CD8-positive, alpha-beta memory T cell (primary cell): ENCODE measurements around the gene XYLT2. TPM values are rescaled to one million over a fixed set of nuclear protein-coding genes. Genes with fewer than 3 reads are reported as not detected.

Experiments
- CTCF ChIA-PET: fragments of 350-600 bp; sonication (Branson Sonifier 250); formaldehyde crosslinking; loops from one replicate; lab custom pipeline; 2021; ENCODE audit warnings: antibody characterized with exemption; lab: Charles Lee
- POLR2A ChIA-PET: fragments of 350-600 bp; sonication (Branson Sonifier 250); formaldehyde crosslinking; loops from one replicate; lab custom pipeline; 2021; ENCODE audit warnings: antibody characterized with exemption; lab: Charles Lee
- DNase-seq, 5 donors: peaks; one replicate each; pipeline versions ENCODE4 v3.0.0 to v3.0.0-alpha.2; 2020 to 2022; ENCODE audit warnings: mixed read lengths in 1 of 5
- H3K27ac ChIP-seq: one replicate; pipeline ENCODE4 v1.7.0; 2013; ENCODE audit warnings: low read depth, mild to moderate bottlenecking, low read length, moderate library complexity
- H3K27me3 ChIP-seq: 2 replicates; pipeline ENCODE4 v1.7.0; 2013; ENCODE audit warnings: low read length, mild to moderate bottlenecking; ENCODE audit not compliant: insufficient read depth, poor library complexity, severe bottlenecking
- H3K36me3 ChIP-seq: 2 replicates; pipeline ENCODE4 v1.7.0; 2013; ENCODE audit warnings: mild to moderate bottlenecking, low read length, moderate library complexity; ENCODE audit not compliant: insufficient read depth
- H3K4me1 ChIP-seq: 2 replicates; pipeline ENCODE4 v1.7.0; 2013; ENCODE audit warnings: mild to moderate bottlenecking, low read length, moderate library complexity; ENCODE audit not compliant: insufficient read depth
- H3K4me3 ChIP-seq: 2 replicates; pipeline ENCODE4 v1.7.0; 2013; ENCODE audit warnings: mild to moderate bottlenecking, low read length
- H3K9me3 ChIP-seq: 2 replicates; pipeline ENCODE4 v1.7.0; 2013; ENCODE audit warnings: mild to moderate bottlenecking, low read length
- H3K27ac Mint-ChIP-seq, 8 donors: one replicate each; pipeline ENCODE4 v1.8.0; 2020 to 2021; ENCODE audit warnings: mixed read lengths in 8 of 8, mild to moderate bottlenecking in 6 of 8, inconsistent platforms in 3 of 8, moderate library complexity in 3 of 8
- H3K27me3 Mint-ChIP-seq, 2 donors: one replicate each; pipeline ENCODE4 v1.8.0; 2020 to 2021; ENCODE audit warnings: mixed read lengths in 2 of 2, mild to moderate bottlenecking in 1 of 2, moderate library complexity in 1 of 2
- H3K36me3 Mint-ChIP-seq, 3 donors: one replicate each; pipeline ENCODE4 v1.8.0; 2020 to 2021; ENCODE audit warnings: mixed read lengths in 3 of 3, inconsistent platforms in 1 of 3, mild to moderate bottlenecking in 1 of 3
- H3K4me1 Mint-ChIP-seq, 3 donors: one replicate each; pipeline ENCODE4 v1.8.0; 2020 to 2021; ENCODE audit warnings: mixed read lengths in 3 of 3, inconsistent platforms in 1 of 3, mild to moderate bottlenecking in 1 of 3
- H3K4me3 Mint-ChIP-seq, 7 donors: one replicate each; pipeline ENCODE4 v1.8.0; 2020 to 2021; ENCODE audit warnings: mixed read lengths in 7 of 7, mild to moderate bottlenecking in 6 of 7, moderate library complexity in 4 of 7, inconsistent platforms in 2 of 7
- H3K9me3 Mint-ChIP-seq, 5 donors: one replicate each; pipeline ENCODE4 v1.8.0; 2020 to 2022; ENCODE audit warnings: mixed read lengths in 5 of 5, mild to moderate bottlenecking in 3 of 5, moderate library complexity in 2 of 5, inconsistent platforms in 1 of 5
- polyA plus RNA-seq: library from polyadenylated mRNA; unstranded; fragments of 300-500 nt; fragmentation: Illumina TruSeq; gene quantifications from one replicate; pipeline ENCODE4 v1.2.3, GENCODE V29; 2021
- total RNA-seq, 2 experiments: library from RNA; stranded (reverse); gene quantifications; one replicate each; pipeline ENCODE4 v1.2.3, GENCODE V29; 2021

Gene XYLT2
- total and polyA plus RNA-seq, 3 experiments from 2014 or later: 17.8 to 32.6 (median 31.8) TPM

GRCh38 chr17:50372758-50373556 is 27.0 kb downstream of the XYLT2 start, which contains the start of the genes EME1 and MRPL27:
TSS of gene EME1 (plus strand) at chr17:50373229. CDS start at chr17:50375209, 1,980 bp downstream.
TSS of gene MRPL27 (minus strand) at chr17:50373184. CDS start at chr17:50373170, 14 bp downstream.
- H3K36me3 Mint-ChIP-seq: peaks cover under 1 to 40% (median 12%) of the 10 kb centered on the region in 3 donors
- no peaks in the 10 kb centered on the region for H3K9me3 Mint-ChIP-seq
- peak; percentile 76 to 91 (median 87) for DNase-seq
- H3K27ac Mint-ChIP-seq: peak within 1 kb of the TSS; percentile 91 to 100 (median 99)
- POLR2A ChIA-PET: interaction anchor here (0.6 to 1.5 kb wide), 4 partner anchors 11 to 26 kb away, joined by 3 to 7 read pairs (median 5); partner anchors contain the start of gene LRRC59
- peak within 1 kb of the TSS; percentile 90 to 99 (median 98) for H3K4me3 Mint-ChIP-seq
- peak within 1 kb of the TSS; percentile 100 for H3K4me3 ChIP-seq
- peaks cover 25 to 35% (median 26%) of the 10 kb centered on the region in 3 donors for H3K4me1 Mint-ChIP-seq
- peaks cover 30% of the 10 kb centered on the region for H3K36me3 ChIP-seq
- no peaks in the 10 kb centered on the region for H3K9me3 ChIP-seq
- H3K27ac ChIP-seq: peak within 1 kb of the TSS; percentile 99
- H3K27me3 Mint-ChIP-seq: no peaks in the 10 kb centered on the region
- H3K4me1 ChIP-seq: peaks cover 24% of the 10 kb centered on the region
- H3K27me3 ChIP-seq: no peaks in the 10 kb centered on the region
- CTCF ChIA-PET: interaction anchor here (1.5 to 6.1 kb wide), 3 partner anchors 10 to 24 kb away, joined by 3 to 41 read pairs (median 9); partner anchors contain the start of gene LRRC59

GRCh38 chr17:50373705-50374104 is 27.8 kb downstream of the XYLT2 start:
- Histone ChIP-seq H3K27ac (peak overlapping the region; percentile 99), H3K36me3 (peaks cover 23% of the 10 kb centered on the region), H3K27me3 (no peaks in the 10 kb centered on the region), H3K4me1 (peaks cover 24% of the 10 kb centered on the region), H3K9me3 (no peaks in the 10 kb centered on the region), H3K4me3 (peak overlapping the region; percentile 100)
- Mint-ChIP-seq H3K27ac (peak overlapping the region in 6 of 8 donors; percentile 11 to 100 (median 99)), H3K36me3 (peaks cover 0 to 33% (median 10%) of the 10 kb centered on the region in 3 donors), H3K27me3 (no peaks in the 10 kb centered on the region), H3K4me1 (peaks cover 25 to 35% (median 26%) of the 10 kb centered on the region in 3 donors), H3K9me3 (no peaks in the 10 kb centered on the region), H3K4me3 (peak overlapping the region; percentile 90 to 99 (median 98))
- POLR2A ChIA-PET: interaction anchor here (1.0 to 1.5 kb wide), 3 partner anchors 12 to 27 kb away, joined by 4 to 7 read pairs (median 6); partner anchors contain the start of gene LRRC59
- CTCF ChIA-PET: interaction anchor here (1.5 to 6.1 kb wide), 3 partner anchors 11 to 23 kb away, joined by 3 to 41 read pairs (median 9); partner anchors contain the start of gene LRRC59
- no peak for DNase-seq

- H3K4me1 Mint-ChIP-seq: peaks cover 23 to 29% (median 26%) of the 10 kb centered on the region in 3 donors
- H3K4me3 Mint-ChIP-seq: no peak overlapping the region
- POLR2A ChIA-PET: no interaction called here
- no peaks in the 10 kb centered on the region for H3K9me3 Mint-ChIP-seq
- H3K27ac Mint-ChIP-seq: no peak overlapping the region
- Histone ChIP-seq H3K27ac (no peak overlapping the region), H3K36me3 (peaks cover 8% of the 10 kb centered on the region), H3K4me3 (no peak overlapping the region), H3K9me3 (no peaks in the 10 kb centered on the region), H3K27me3 (no peaks in the 10 kb centered on the region), H3K4me1 (peaks cover 23% of the 10 kb centered on the region)
- DNase-seq: no peak
- H3K36me3 Mint-ChIP-seq: peaks cover 0 to 25% (median 5%) of the 10 kb centered on the region in 3 donors
- CTCF ChIA-PET: interaction anchor here (1.6 kb wide), 1 partner anchor 15 kb away, joined by 5 read pairs; no protein-coding TSS in a partner anchor
- H3K27me3 Mint-ChIP-seq: no peaks in the 10 kb centered on the region
Observed at GRCh38 chr17:50375858-50376538, 30.1 kb downstream of the XYLT2 start.

DNA sequence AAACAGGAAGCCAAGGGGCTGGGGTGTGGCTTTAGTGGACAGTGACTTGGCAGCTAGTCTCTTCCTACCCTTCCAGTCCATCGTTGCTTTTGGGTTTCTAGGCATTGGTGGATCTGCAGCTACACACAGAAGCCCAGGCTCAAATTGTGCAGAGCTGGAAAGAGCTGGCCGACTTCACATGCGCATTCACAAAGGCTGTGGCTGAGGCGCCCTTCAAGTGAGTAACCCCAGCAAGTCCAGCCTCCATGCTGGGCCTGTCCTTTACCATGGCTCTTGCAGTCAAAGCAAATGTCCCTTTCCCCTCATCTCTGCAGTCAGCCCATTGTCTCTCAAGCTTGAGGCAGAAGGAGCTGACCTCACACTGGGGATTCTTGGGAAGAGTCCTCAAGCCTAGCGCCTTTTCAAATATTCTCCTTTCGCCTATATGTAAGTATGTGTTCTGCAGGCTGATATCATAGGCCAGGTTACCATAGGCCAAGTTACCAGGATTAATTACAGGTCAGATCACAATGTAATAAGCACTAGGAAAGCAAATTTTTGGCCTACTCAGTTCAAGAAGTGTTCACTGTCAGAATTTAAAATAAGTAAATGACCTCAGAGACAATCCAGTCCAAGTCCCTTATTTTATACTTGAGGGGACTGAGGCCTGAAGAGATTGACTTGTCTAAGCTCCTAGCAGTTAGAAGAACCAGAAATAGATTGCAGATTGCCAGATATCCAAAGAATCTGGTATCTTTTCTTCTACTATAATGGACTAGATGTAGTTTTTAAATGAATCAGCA is 33.6 kb downstream of the XYLT2 start:
- CTCF ChIA-PET: interaction anchor here (2.8 kb wide), 1 partner anchor 18 kb away, joined by 12 read pairs; the partner anchor contains the start of gene LRRC59
- H3K27me3 Mint-ChIP-seq: no peaks in the 10 kb centered on the region
- H3K4me3 Mint-ChIP-seq: no peak overlapping the region
- Histone ChIP-seq H3K36me3 (peaks cover 16% of the 10 kb centered on the region), H3K4me1 (no peaks in the 10 kb centered on the region), H3K27ac (no peak overlapping the region), H3K27me3 (no peaks in the 10 kb centered on the region), H3K9me3 (no peaks in the 10 kb centered on the region), H3K4me3 (no peak overlapping the region)
- H3K36me3 Mint-ChIP-seq: peaks cover 0 to 48% (median 8%) of the 10 kb centered on the region in 3 donors
- no peaks in the 10 kb centered on the region for H3K4me1 Mint-ChIP-seq
- peak overlapping the region in 1 of 8 donors; percentile 66 for H3K27ac Mint-ChIP-seq
- no peaks in the 10 kb centered on the region for H3K9me3 Mint-ChIP-seq
- POLR2A ChIA-PET: interaction anchor here (0.9 kb wide), 1 partner anchor 18 kb away, joined by 4 read pairs; the partner anchor contains the start of gene LRRC59
- DNase-seq: no peak

- no peak overlapping the region for H3K27ac Mint-ChIP-seq
- Histone ChIP-seq H3K36me3 (peaks cover 26% of the 10 kb centered on the region), H3K27ac (no peak overlapping the region), H3K4me3 (no peak overlapping the region), H3K4me1 (no peaks in the 10 kb centered on the region), H3K27me3 (no peaks in the 10 kb centered on the region), H3K9me3 (no peaks in the 10 kb centered on the region)
- DNase-seq: no peak
- CTCF ChIA-PET: interaction anchor here (1.1 to 2.9 kb wide), 5 partner anchors 11 to 28 kb away, joined by 3 to 12 read pairs (median 8); partner anchors contain the start of gene LRRC59
- peaks cover 7 to 58% (median 15%) of the 10 kb centered on the region in 3 donors for H3K36me3 Mint-ChIP-seq
- POLR2A ChIA-PET: interaction anchor here (0.9 kb wide), 1 partner anchor 17 kb away, joined by 4 read pairs; the partner anchor contains the start of gene LRRC59
- no peaks in the 10 kb centered on the region for H3K4me1 Mint-ChIP-seq
- no peaks in the 10 kb centered on the region for H3K9me3 Mint-ChIP-seq
- no peak overlapping the region for H3K4me3 Mint-ChIP-seq
- no peaks in the 10 kb centered on the region for H3K27me3 Mint-ChIP-seq
Observed at GRCh38 chr17:50380369-50381259, 34.7 kb downstream of the XYLT2 start.

- H3K4me1 Mint-ChIP-seq: no peaks in the 10 kb centered on the region
- Histone ChIP-seq H3K27ac (no peak overlapping the region), H3K36me3 (peaks cover 32% of the 10 kb centered on the region), H3K4me3 (no peak overlapping the region), H3K4me1 (no peaks in the 10 kb centered on the region), H3K9me3 (no peaks in the 10 kb centered on the region), H3K27me3 (no peaks in the 10 kb centered on the region)
- POLR2A ChIA-PET: no interaction called here
- peak overlapping the region in 2 of 8 donors; percentile 17 to 32 for H3K27ac Mint-ChIP-seq
- no peak for DNase-seq
- CTCF ChIA-PET: interaction anchor here (1.1 to 2.9 kb wide), 4 partner anchors 12 to 27 kb away, joined by 3 to 9 read pairs (median 6); partner anchors contain the start of gene LRRC59
- no peaks in the 10 kb centered on the region for H3K27me3 Mint-ChIP-seq
- H3K9me3 Mint-ChIP-seq: no peaks in the 10 kb centered on the region
- no peak overlapping the region for H3K4me3 Mint-ChIP-seq
- H3K36me3 Mint-ChIP-seq: peaks cover 9 to 66% (median 15%) of the 10 kb centered on the region in 3 donors
Observed at GRCh38 chr17:50381260-50381815, 35.4 kb downstream of the XYLT2 start.
